SKM-1 (cell line): ENCODE results near the gene LTBP1.

ENCODE experiments used
- DNase-seq: peaks from one replicate; lab custom pipeline; 2025; ENCODE audit not compliant: unreplicated experiment; lab: John Stamatoyannopoulos, UW

Gene LTBP1

GRCh38 chr2:32931945-32932709 lies 14.6 kb upstream of the LTBP1 start:
- no peak for DNase-seq

- no peak for DNase-seq
Observed at GRCh38 chr2:32932825-32933755, 13.7 kb upstream of the LTBP1 start.

GRCh38 chr2:32933756-32934095 lies 13.0 kb upstream of the LTBP1 start:
- DNase-seq: no peak

- DNase-seq: no peak
Observed at GRCh38 chr2:32937602-32938448, 8.9 kb upstream of the LTBP1 start.

- DNase-seq: no peak
Observed at GRCh38 chr2:32938934-32939333, 7.8 kb upstream of the LTBP1 start.

GRCh38 chr2:32940316-32940997 lies 6.3 kb upstream of the LTBP1 start:
- DNase-seq: no peak

GRCh38 chr2:32941944-32942690 lies 4.6 kb upstream of the LTBP1 start:
- no peak for DNase-seq

- no peak for DNase-seq
Observed at GRCh38 chr2:32942793-32943485, 3.8 kb upstream of the LTBP1 start.

GRCh38 chr2:32945286-32945685 lies 1.5 kb upstream of the LTBP1 start:
- no peak for DNase-seq

- DNase-seq: no peak
Observed at GRCh38 chr2:32947076-32947483, 327 bp downstream of the LTBP1 start.

- no peak for DNase-seq
Observed at GRCh38 chr2:32947484-32948143, 861 bp downstream of the LTBP1 start.

GRCh38 chr2:32948266-32948665 lies 1.5 kb downstream of the LTBP1 start:
- DNase-seq: no peak

GRCh38 chr2:32949260-32949659 lies 2.5 kb downstream of the LTBP1 start:
- DNase-seq: no peak

GRCh38 chr2:32951672-32952071 lies 4.9 kb downstream of the LTBP1 start:
- DNase-seq: no peak

- no peak for DNase-seq
Observed at GRCh38 chr2:32952761-32953476, 6.2 kb downstream of the LTBP1 start.

- no peak for DNase-seq
Observed at GRCh38 chr2:32954206-32954605, 7.5 kb downstream of the LTBP1 start.

- DNase-seq: no peak
Observed at GRCh38 chr2:32958821-32959220, 12.1 kb downstream of the LTBP1 start.

GRCh38 chr2:32960238-32960637 lies 13.5 kb downstream of the LTBP1 start:
- DNase-seq: no peak
